ENCODE data around the gene SPAG17.

GRCh38 chr1:118047006-118047649 is 137.9 kb downstream of the SPAG17 start:
- TF ChIP-seq CTCF (conservative IDR thresholded peaks at IDR 0.05; ENCODE audit: low read depth, low read length) (no peak), RFX5 (IDR thresholded peaks at IDR 0.05; ENCODE audit: low read depth, low read length) (no peak), SMC3 (IDR thresholded peaks at IDR 0.05; ENCODE audit: low read depth, low read length) (no peak), ELK1 (IDR thresholded peaks at IDR 0.05; ENCODE audit: borderline replicate concordance, low read depth, low read length) (no peak), POLR2A (IDR thresholded peaks at IDR 0.05; ENCODE audit: low read depth, low read length) (no peak)

Data from IMR-90 (cell line).